T-cell (primary cell): ENCODE results near the gene DDIT3. TPM values are rescaled to one million over a fixed set of nuclear protein-coding genes. Genes with fewer than 3 reads are reported as not detected.
A peak's percentile ranks its signal among the peaks of the same experiment; 100 is the strongest.

Source experiments
- ATAC-seq, 4 experiments: fragments of 200-7000 bp in 3 of 4; fragments of 150-1000 bp in 1 of 4; cut with Tn5 transposase; replicated peaks in 1 of 4; 1 replicate in 3 of 4; 2 replicates in 1 of 4; pipeline ENCODE4 v1.10.0; 2021; ENCODE audit warnings: moderate library complexity in 3 of 4, mild to moderate bottlenecking in 2 of 4, moderate number of reproducible peaks in 1 of 4
- CTCF ChIA-PET, 2 donors: fragments of 300-600 bp; sonication (Branson Sonifier 250); formaldehyde crosslinking; loops; one replicate each; lab custom pipeline; 2022; ENCODE audit warnings: antibody characterized with exemption in 2 of 2; lab: Charles Lee
- POLR2A ChIA-PET, 2 donors: fragments of 300-600 bp; sonication (Branson Sonifier 250); formaldehyde crosslinking; loops; one replicate each; lab custom pipeline; 2022; ENCODE audit warnings: antibody characterized with exemption in 2 of 2; lab: Charles Lee
- DNase-seq, 35 experiments: peaks; one replicate each; pipeline versions ENCODE4 v3.0.0 to v3.0.0-alpha.2; 2013 to 2023
- H3K27ac ChIP-seq: one replicate; pipeline ENCODE4 v1.5.1; 2013; ENCODE audit warnings: low read length
- H3K27me3 ChIP-seq, 2 experiments: replicated peaks in 1 of 2; 1 replicate in 1 of 2; 2 replicates in 1 of 2; pipeline versions ENCODE4 v1.6.1 to v1.7.0; 2013; ENCODE audit warnings: low read length in 1 of 2, mixed read lengths in 1 of 2; ENCODE audit not compliant: control insufficient read depth in 2 of 2, insufficient read depth in 2 of 2; ENCODE audit errors: extremely low read depth in 1 of 2
- H3K36me3 ChIP-seq, 2 donors: 1 replicate in 1 of 2; 2 replicates in 1 of 2; pipeline versions ENCODE4 v1.6.1 to v1.7.0; 2013; ENCODE audit warnings: low read length in 1 of 2; ENCODE audit not compliant: control insufficient read depth in 2 of 2, insufficient read depth in 1 of 2; ENCODE audit errors: extremely low read depth in 1 of 2
- H3K4me1 ChIP-seq, 2 experiments: 1 replicate in 1 of 2; 2 replicates in 1 of 2; pipeline versions ENCODE4 v1.6.1 to v1.7.0; 2013; ENCODE audit warnings: low read length in 2 of 2, mixed read lengths in 1 of 2; ENCODE audit not compliant: insufficient read depth in 2 of 2, control insufficient read depth in 1 of 2; ENCODE audit errors: extremely low read depth in 1 of 2
- H3K4me3 ChIP-seq, 2 donors: 1 replicate in 1 of 2; 2 replicates in 1 of 2; pipeline versions ENCODE4 v1.5.1 to v1.7.0; 2013; ENCODE audit warnings: mild to moderate bottlenecking in 2 of 2, low read length in 1 of 2, moderate library complexity in 1 of 2; ENCODE audit not compliant: control insufficient read depth in 1 of 2; ENCODE audit errors: extremely low read depth in 1 of 2
- H3K9me3 ChIP-seq: 2 replicates; pipeline ENCODE4 v1.7.0; 2013
- H3K27ac Mint-ChIP-seq, 2 donors: one replicate each; pipeline ENCODE4 v1.8.0; 2020 to 2021; ENCODE audit warnings: mild to moderate bottlenecking in 2 of 2, mixed read lengths in 2 of 2
- H3K27me3 Mint-ChIP-seq, 2 donors: one replicate each; pipeline ENCODE4 v1.8.0; 2021 to 2022; ENCODE audit warnings: mixed read lengths in 2 of 2
- H3K36me3 Mint-ChIP-seq: one replicate; pipeline ENCODE4 v1.8.0; 2021; ENCODE audit warnings: mixed read lengths
- H3K4me1 Mint-ChIP-seq, 3 donors: one replicate each; pipeline ENCODE4 v1.8.0; 2020 to 2022; ENCODE audit warnings: mixed read lengths in 3 of 3, mild to moderate bottlenecking in 1 of 3
- H3K4me3 Mint-ChIP-seq, 3 donors: one replicate each; pipeline ENCODE4 v1.8.0; 2020 to 2022; ENCODE audit warnings: mild to moderate bottlenecking in 3 of 3, mixed read lengths in 3 of 3, moderate library complexity in 3 of 3
- H3K9me3 Mint-ChIP-seq, 3 donors: one replicate each; pipeline ENCODE4 v1.8.0; 2020 to 2022; ENCODE audit warnings: mixed read lengths in 3 of 3
- WGBS: methylation state at CpG from one replicate; pipeline ENCODE4 v1.1.5; 2013; ENCODE audit warnings: missing lambda C conversion rate; ENCODE audit not compliant: insufficient coverage; 5-methylcytosine and 5-hydroxymethylcytosine counted together
- total RNA-seq, 35 experiments: library from RNA in 6 of 35; stranded (reverse) in 6 of 35; fragments of 120-200 nt in 1 of 35; gene quantifications; one replicate each; pipeline versions ENCODE4 v1.2.1 to v1.2.4 and lab custom pipeline; 2013 to 2026

Gene DDIT3
- total RNA-seq, 5 donors from 2014 or later (not counting 1 experiment from before 2014, with no cell fraction given): 34.5 to 93.5 (median 40.7) TPM

DNA sequence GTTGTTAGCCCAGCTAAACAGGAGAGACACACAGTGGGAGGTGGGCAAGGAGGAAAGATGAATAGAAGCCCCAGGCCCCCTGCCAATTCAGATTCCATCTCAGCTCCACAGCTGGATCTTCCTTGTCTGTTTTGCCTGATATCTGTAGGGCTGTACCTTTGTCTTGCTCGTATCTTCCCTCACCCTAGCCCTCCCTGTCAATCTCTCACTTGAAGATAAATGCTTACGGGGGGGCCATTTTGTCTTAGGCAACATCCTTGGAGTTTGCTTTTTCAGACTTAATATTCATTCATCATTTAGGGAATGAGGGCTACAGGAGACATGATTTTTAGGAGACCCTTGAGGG lies 32.0 kb upstream of the DDIT3 start:
- no peaks in the 10 kb centered on the region for H3K9me3 Mint-ChIP-seq
- peaks cover 16 to 20% (median 17%) of the 10 kb centered on the region in 3 donors for H3K4me1 Mint-ChIP-seq
- peaks cover 0 to 9% of the 10 kb centered on the region in 2 donors for H3K27me3 Mint-ChIP-seq
- CTCF ChIA-PET: no interaction called here
- POLR2A ChIA-PET: interaction anchor here in 1 of 2 donors (0.6 kb wide), 1 partner anchor 238 kb away, joined by 5 read pairs; no protein-coding TSS in a partner anchor
- Histone ChIP-seq H3K36me3 (no peaks in the 10 kb centered on the region), H3K4me1 (peaks cover 5 to 12% of the 10 kb centered on the region in 2 experiments), H3K4me3 (no peak overlapping the region), H3K27ac (no peak overlapping the region), H3K27me3 (peaks cover 15 to 20% of the 10 kb centered on the region in 2 experiments), H3K9me3 (no peaks in the 10 kb centered on the region)
- no peak overlapping the region for H3K4me3 Mint-ChIP-seq
- no peaks in the 10 kb centered on the region for H3K36me3 Mint-ChIP-seq
- ATAC-seq (no peak), DNase-seq (no peak)
- WGBS: no CpG with 5 or more reads among the region's 2 CpGs
- H3K27ac Mint-ChIP-seq: no peak overlapping the region

DNA sequence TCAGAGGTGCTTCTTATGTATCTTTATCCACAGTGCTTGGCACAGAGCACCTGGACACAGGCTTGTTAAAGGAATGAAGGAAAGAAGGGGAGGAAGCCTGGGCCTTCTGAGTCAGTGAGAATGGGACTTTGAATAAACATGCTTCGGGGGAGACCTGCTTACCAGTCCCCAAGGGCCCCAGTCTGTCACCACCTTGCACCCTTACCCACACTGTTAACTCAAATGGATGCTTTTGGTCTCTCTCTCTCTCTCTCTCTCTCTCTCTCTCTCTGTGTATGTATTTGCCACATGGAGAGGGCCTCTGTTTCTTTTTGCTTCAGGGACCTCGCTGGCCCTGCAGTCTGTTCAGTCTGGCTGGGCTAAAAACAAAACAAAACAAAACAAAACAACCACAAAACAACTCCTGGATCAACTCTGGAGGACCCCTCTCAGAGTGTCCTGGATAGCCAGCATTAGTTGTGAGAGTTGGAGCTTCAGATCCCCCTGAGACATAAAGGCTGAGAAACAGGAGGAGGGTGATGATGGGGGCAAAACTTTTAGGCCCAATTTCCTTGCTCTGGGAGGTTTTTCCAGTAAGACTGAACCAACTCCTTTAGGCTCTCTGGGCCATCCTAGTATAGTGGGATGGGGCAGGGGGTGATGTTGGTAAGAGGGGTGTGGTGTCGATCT lies 31.5 kb upstream of the DDIT3 start:
- no peak overlapping the region for H3K27ac Mint-ChIP-seq

DNA sequence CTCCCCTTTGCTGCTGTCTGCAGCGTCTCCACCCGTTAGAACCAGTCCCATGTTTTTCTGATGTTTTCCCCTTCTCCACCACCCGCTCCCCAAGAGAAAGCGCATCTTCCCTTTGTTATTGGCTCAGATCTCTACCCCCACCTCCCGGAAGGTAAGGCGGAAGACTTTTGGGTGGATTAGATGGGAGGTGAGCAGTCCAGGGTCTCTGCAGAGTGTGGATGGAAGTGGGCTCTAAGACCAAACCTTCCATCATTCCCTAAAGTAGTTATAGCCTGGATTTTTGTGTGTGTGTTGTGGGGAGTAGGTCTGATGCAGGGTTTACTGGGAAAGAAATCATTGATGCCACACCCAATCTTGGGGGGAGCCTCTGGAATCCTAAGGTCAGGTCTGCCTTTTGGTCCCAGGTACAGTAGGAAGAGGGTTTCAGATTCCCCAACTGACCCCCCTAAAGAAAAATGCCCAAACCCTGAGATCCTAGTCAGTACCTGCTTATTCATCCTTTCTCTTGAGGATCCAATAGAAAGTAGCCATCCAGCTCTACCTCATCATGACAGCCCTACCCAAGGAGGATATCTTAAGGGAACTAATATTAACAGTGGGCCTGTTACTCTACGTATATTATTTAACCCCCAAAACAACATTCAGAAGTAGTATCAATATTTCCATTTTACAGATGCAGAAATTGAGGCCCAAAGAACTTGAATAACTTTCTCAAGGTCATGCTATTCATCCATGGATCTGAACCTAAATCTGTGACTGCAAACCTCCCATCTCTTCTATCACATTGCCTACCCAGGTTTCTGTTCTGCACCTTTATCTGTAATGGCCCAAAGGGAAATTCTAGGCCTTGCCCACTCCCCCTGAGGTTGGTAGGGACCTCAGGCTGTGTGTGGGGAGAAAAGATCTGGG lies 30.6 kb upstream of the DDIT3 start:
- no peak overlapping the region for H3K4me3 ChIP-seq
- POLR2A ChIA-PET: no interaction called here

More for the DNA sequence above, 31.5 kb upstream of the DDIT3 start:
- H3K4me1 ChIP-seq: peaks cover 7 to 13% of the 10 kb centered on the region in 2 experiments
- H3K4me3 Mint-ChIP-seq: peak overlapping the region in 2 of 3 donors; percentile 24 to 40
- no peaks in the 10 kb centered on the region for H3K36me3 Mint-ChIP-seq
- H3K4me3 ChIP-seq: no peak overlapping the region
- ChIA-PET POLR2A (no interaction called here), CTCF (no interaction called here)
- no peaks in the 10 kb centered on the region for H3K36me3 ChIP-seq
- H3K4me1 Mint-ChIP-seq: peaks cover 20 to 24% (median 21%) of the 10 kb centered on the region in 3 donors
- no CpG with 5 or more reads among the region's 3 CpGs for WGBS
- peaks cover 15 to 20% of the 10 kb centered on the region in 2 experiments for H3K27me3 ChIP-seq
- H3K27ac ChIP-seq: no peak overlapping the region
- peaks cover 0 to 9% of the 10 kb centered on the region in 2 donors for H3K27me3 Mint-ChIP-seq
- DNase-seq: no peak
- no peaks in the 10 kb centered on the region for H3K9me3 Mint-ChIP-seq
- no peak for ATAC-seq
- no peaks in the 10 kb centered on the region for H3K9me3 ChIP-seq

DNA sequence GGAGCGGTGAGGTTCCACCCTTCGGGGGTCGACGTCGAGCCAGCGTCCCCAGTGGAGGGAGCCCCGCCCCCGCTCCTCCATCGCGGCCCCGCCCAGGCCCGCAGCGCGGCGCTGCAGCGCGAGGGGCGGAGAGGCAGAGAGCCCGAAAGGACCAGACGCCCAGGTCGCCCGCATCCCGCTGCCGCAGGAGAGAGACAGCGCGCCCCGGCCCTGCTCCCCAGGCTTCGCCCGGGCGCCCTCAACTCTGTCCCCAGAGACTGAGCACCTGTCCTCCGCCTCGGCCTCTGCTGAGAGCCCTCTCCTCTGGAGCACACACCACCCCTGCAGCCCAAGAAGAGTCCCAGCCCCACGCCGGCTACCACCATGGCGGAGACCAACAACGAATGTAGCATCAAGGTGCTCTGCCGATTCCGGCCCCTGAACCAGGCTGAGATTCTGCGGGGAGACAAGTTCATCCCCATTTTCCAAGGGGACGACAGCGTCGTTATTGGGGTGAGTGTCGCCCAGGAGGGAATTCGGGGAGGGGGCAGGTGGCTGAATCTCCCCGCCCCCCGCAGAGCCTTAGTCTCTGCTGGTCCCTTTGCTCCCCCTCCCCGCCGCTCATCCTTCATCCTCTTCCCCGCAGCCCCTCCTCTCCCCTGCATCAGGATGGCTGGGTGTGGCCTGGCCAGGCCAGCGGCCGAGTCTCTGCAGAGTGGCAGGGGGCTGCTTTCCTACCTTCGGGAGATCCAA lies 29.8 kb upstream of the DDIT3 start, which contains the start of gene KIF5A:
TSS of gene KIF5A (plus strand) at position 136 of the 732 bp plus-strand sequence. CDS start at position 364, 228 bp downstream.
- WGBS: 12% methylated on average over 44 of the region's 52 CpGs
- H3K36me3 ChIP-seq: no peaks in the 10 kb centered on the region
- H3K27ac ChIP-seq: no peak within 1 kb of the TSS
- Mint-ChIP-seq H3K27me3 (peaks cover 0 to 9% of the 10 kb centered on the region in 2 donors), H3K4me3 (peak within 1 kb of the TSS; percentile 68 to 72 (median 72)), H3K9me3 (no peaks in the 10 kb centered on the region), H3K36me3 (no peaks in the 10 kb centered on the region), H3K27ac (peak within 1 kb of the TSS in 1 of 2 donors; percentile 52), H3K4me1 (peaks cover 35 to 39% (median 35%) of the 10 kb centered on the region in 3 donors)
- peaks cover 14 to 20% of the 10 kb centered on the region in 2 experiments for H3K27me3 ChIP-seq
- no peaks in the 10 kb centered on the region for H3K9me3 ChIP-seq
- ChIA-PET CTCF (no interaction called here), POLR2A (no interaction called here)
- H3K4me3 ChIP-seq: peak within 1 kb of the TSS; percentile 44 to 52
- H3K4me1 ChIP-seq: peaks cover 7 to 26% of the 10 kb centered on the region in 2 experiments
- DNase-seq (peak in 32 of 35 experiments; percentile 11 to 70 (median 36)), ATAC-seq (peak; percentile 51 to 65 (median 62))

More for the DNA sequence above, 30.6 kb upstream of the DDIT3 start:
- ATAC-seq: no peak
- Mint-ChIP-seq H3K4me3 (peak overlapping the region; percentile 55 to 68 (median 66)), H3K27me3 (peaks cover 0 to 9% of the 10 kb centered on the region in 2 donors), H3K27ac (no peak overlapping the region), H3K9me3 (no peaks in the 10 kb centered on the region), H3K36me3 (no peaks in the 10 kb centered on the region), H3K4me1 (peaks cover 27 to 31% (median 30%) of the 10 kb centered on the region in 3 donors)
- no peaks in the 10 kb centered on the region for H3K9me3 ChIP-seq
- H3K36me3 ChIP-seq: no peaks in the 10 kb centered on the region
- DNase-seq: no peak
- 93% methylated on average over 2 of the region's 7 CpGs for WGBS
- H3K4me1 ChIP-seq: peaks cover 7 to 22% of the 10 kb centered on the region in 2 experiments
- no peak overlapping the region for H3K27ac ChIP-seq
- peaks cover 15 to 20% of the 10 kb centered on the region in 2 experiments for H3K27me3 ChIP-seq
- CTCF ChIA-PET: no interaction called here

DNA sequence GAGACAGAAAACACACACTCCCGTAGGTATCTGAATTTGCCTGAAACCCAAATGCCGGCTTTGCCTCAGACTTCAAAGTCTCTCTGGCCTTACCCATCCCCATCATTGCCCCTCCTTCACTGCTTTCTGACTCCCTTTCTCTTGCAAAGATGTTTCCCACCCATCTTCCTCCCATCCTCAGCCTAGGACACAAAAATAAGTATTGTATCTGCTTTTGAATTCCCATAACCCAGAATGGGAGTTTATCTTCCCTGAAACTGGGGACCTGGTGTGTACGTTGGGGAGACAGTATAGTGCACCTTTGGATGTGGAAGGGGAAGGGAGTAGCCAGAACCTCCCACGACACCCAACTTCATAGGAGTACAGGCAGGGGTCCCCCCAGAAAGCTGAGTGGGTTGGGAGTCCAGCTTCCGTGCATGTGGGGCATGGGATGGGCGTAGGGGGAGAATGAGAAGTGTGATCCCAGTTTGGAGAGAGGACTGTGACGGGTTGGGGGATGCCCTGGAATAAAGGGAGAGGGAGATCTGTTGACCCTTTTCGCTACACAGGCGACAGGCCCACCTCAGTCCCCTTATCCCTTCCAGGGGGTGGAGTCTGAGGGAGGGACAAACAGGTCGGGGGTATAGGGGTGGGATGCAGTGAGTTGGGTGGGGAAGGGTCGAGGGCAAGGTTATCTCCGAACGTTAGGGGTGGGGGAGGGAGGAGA lies 29.0 kb upstream of the DDIT3 start:
- no peak overlapping the region for H3K27ac Mint-ChIP-seq
- peaks cover 7 to 26% of the 10 kb centered on the region in 2 experiments for H3K4me1 ChIP-seq
- no peak overlapping the region for H3K27ac ChIP-seq
- H3K9me3 Mint-ChIP-seq: no peaks in the 10 kb centered on the region
- H3K27me3 ChIP-seq: peaks cover 13 to 20% of the 10 kb centered on the region in 2 experiments
- ATAC-seq (peak in 1 of 4 experiments; percentile 0), DNase-seq (no peak)
- 49% methylated on average over 10 of the region's 13 CpGs for WGBS
- H3K27me3 Mint-ChIP-seq: peaks cover 0 to 9% of the 10 kb centered on the region in 2 donors
- CTCF ChIA-PET: no interaction called here
- peak overlapping the region; percentile 61 to 72 (median 68) for H3K4me3 Mint-ChIP-seq
- H3K36me3 ChIP-seq: no peaks in the 10 kb centered on the region
- H3K4me3 ChIP-seq: peak overlapping the region; percentile 5 to 52
- H3K4me1 Mint-ChIP-seq: peaks cover 40 to 43% (median 41%) of the 10 kb centered on the region in 3 donors
- POLR2A ChIA-PET: no interaction called here
- no peaks in the 10 kb centered on the region for H3K36me3 Mint-ChIP-seq
- no peaks in the 10 kb centered on the region for H3K9me3 ChIP-seq
